HUES6 (cell line): Measurements from ENCODE around the gene ZNF831.

Experiments used
- H3K27ac ChIP-seq: 2 replicates; pipeline ENCODE4 v1.7.0; 2013; ENCODE audit warnings: low read depth, mild to moderate bottlenecking, low read length, inconsistent platforms
- H3K27me3 ChIP-seq: 2 replicates; pipeline ENCODE4 v1.6.1; 2013; ENCODE audit warnings: low read length; ENCODE audit not compliant: control insufficient read depth, insufficient read depth
- H3K36me3 ChIP-seq: 2 replicates; pipeline ENCODE4 v1.6.1; 2013; ENCODE audit warnings: low read length; ENCODE audit not compliant: control insufficient read depth, insufficient read depth
- H3K4me1 ChIP-seq: 2 replicates; pipeline ENCODE4 v1.6.1; 2013; ENCODE audit warnings: low read length; ENCODE audit not compliant: control insufficient read depth, insufficient read depth
- H3K4me3 ChIP-seq: 2 replicates; pipeline ENCODE4 v1.5.1; 2013; ENCODE audit warnings: low read depth, low read length
- H3K9ac ChIP-seq: one replicate; pipeline ENCODE4 v1.6.1; 2013; ENCODE audit warnings: mild to moderate bottlenecking, low read length
- H3K9me3 ChIP-seq: 2 replicates; pipeline ENCODE4 v1.6.1; 2013; ENCODE audit warnings: low read depth, low read length; ENCODE audit not compliant: control insufficient read depth, insufficient read depth

ZNF831 gene

DNA sequence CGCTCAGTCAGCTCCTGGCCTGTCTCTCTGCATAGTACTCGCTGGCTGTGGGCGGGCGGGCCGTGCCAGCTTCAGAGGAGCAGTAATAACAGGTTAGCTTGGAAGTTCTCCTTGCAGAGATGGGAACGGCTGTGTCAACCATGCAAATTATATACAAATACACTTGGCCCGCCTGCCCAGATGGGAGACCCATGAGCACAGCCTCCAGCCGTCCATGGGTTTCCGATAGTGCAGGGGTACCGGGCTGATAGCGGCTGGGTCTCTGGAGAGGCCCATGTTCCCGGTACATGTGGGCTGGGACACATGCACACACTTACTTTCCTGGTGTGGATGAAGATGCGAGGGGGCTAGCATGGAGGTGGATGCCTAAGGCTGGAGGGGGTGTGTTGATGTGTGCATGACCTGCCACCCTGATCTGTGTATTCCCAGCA lies 12.8 kb upstream of the ZNF831 start:
- Histone ChIP-seq H3K4me1 (no peaks in the 10 kb centered on the region), H3K27me3 (peaks cover 7% of the 10 kb centered on the region; the same call in 1 of the 2 replicates), H3K9ac (no peak overlapping the region), H3K27ac (no peak overlapping the region), H3K9me3 (no peaks in the 10 kb centered on the region), H3K36me3 (no peaks in the 10 kb centered on the region), H3K4me3 (no peak overlapping the region)

DNA sequence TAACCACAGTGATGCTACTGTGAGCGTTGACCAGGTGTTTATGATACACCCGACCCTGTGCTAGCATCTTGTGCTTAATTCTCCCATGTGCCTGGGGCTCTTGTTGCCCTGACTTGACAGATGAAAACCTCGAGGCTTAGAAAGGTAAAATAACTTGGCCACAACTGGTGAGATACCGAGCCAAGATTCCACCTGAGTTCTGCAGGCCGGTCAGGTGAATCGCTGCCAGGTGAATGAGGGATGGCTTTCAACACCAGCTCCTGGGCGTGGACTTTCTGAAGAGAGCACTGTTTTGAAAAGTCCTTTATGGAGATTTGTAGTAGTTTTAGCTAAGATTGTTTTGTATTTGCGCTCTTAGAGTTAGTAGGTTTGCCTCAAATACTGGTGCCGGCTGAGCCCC lies 12.2 kb upstream of the ZNF831 start:
- no peaks in the 10 kb centered on the region for H3K36me3 ChIP-seq
- H3K4me3 ChIP-seq: no peak overlapping the region
- no peak overlapping the region for H3K27ac ChIP-seq
- no peaks in the 10 kb centered on the region for H3K9me3 ChIP-seq
- no peaks in the 10 kb centered on the region for H3K4me1 ChIP-seq
- H3K9ac ChIP-seq: no peak overlapping the region
- H3K27me3 ChIP-seq: peaks cover 7% of the 10 kb centered on the region; the same call in 1 of the 2 replicates

DNA sequence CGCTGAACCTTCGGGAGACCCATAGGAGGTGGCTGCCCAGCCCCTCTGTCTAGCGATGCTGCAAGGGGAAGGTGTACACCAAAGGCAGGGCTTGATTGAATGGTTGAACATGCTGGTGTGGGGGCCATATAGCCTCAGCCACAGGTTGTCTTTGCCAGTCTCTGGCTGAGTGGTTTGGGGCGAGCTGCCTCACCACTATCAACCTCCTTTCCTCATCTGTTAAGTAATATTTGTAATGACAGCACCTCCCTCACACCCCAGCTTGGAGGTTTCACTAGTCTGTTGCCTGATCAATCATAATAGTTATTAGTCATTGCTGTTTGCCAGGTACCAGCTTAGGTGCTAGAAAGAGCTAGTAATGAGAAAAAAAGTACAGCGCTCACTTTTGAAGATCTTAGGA lies 11.8 kb upstream of the ZNF831 start:
- no peak overlapping the region for H3K27ac ChIP-seq
- no peaks in the 10 kb centered on the region for H3K4me1 ChIP-seq
- no peak overlapping the region for H3K9ac ChIP-seq
- H3K4me3 ChIP-seq: no peak overlapping the region
- peaks cover 7% of the 10 kb centered on the region; the same call in 1 of the 2 replicates for H3K27me3 ChIP-seq
- H3K9me3 ChIP-seq: no peaks in the 10 kb centered on the region
- H3K36me3 ChIP-seq: no peaks in the 10 kb centered on the region

DNA sequence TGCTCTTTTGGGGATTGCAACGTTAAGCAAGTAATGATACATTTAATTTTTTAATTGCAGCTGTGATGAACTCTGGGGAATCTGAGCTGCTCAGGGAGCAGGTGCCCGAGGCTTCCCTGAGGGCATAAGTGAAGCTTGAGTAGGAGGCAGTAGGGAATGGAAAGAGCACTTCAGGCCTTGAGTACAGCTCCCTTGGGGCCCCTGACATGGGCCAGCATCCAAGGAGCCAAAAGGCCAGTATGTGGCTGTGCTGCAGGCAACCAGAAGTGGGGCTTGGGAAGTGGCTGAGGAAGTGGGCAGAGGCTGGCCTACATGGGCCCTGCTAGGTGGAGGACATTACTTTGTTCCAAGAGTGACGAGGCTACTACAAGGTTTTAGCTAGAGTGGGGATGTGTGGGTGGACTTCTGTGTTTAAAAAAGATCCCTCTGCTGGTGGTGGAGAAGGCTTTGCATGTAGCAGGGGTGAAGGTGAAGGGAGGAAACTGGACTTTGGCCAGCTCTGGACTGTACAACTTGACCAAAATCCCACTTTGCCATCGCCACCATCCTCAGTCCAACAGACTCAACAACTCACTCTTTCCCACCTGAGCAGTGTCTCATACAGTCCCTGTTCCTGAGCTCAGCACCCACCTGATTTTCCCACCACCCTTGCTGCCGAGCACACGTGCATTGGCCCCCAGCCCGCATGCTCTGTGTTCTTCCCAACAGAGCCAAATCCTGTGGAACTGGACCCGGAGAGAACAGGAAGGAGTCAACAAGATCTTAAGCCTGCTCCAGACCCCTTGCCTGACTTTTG lies 10.9 kb upstream of the ZNF831 start:
- Histone ChIP-seq H3K4me3 (no peak overlapping the region), H3K36me3 (no peaks in the 10 kb centered on the region), H3K27ac (no peak overlapping the region), H3K9ac (no peak overlapping the region), H3K4me1 (no peaks in the 10 kb centered on the region), H3K27me3 (peaks cover 7% of the 10 kb centered on the region; the same call in 1 of the 2 replicates), H3K9me3 (no peaks in the 10 kb centered on the region)

DNA sequence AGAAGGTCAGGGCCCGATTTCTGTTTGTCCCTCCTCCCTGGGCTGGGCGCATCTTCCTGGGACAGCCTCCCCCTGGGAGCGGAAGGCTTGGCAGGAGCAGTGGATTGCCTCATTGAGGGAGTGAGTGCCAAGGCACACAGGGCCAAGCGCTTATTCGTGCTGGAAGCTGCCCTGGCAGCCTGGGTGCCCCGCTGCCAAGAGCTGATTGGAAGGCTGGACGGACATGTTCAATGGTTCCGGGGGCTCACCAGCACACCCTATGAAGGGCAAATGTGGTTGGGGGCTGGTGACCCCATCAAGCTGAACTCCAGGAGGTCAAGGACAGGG lies 10.3 kb upstream of the ZNF831 start:
- peaks cover 7% of the 10 kb centered on the region; the same call in 1 of the 2 replicates for H3K27me3 ChIP-seq
- H3K27ac ChIP-seq: no peak overlapping the region
- H3K4me1 ChIP-seq: peaks cover 4% of the 10 kb centered on the region; the same call in 1 of the 2 replicates

DNA sequence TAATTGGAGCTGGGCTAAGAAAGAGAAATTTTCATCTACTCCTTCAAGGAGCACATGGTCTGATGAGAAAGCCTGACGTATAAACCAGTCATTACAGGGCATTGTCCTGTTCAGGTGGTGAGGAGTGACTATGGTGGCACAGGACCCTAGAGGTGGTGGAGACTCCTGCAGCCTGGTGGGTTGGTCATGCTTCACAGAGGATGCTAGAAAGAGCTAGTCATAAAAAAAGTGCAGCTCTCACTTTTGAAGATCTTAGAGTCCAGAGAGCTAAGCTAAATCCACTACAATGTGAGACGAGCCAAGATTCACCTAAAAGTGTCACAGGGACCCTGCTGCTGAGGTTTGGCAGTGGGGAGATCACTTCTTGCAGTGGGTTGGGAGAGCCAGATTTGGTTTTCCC lies 9.8 kb upstream of the ZNF831 start:
- no peaks in the 10 kb centered on the region for H3K9me3 ChIP-seq
- H3K27ac ChIP-seq: no peak overlapping the region
- no peaks in the 10 kb centered on the region for H3K36me3 ChIP-seq
- no peak overlapping the region for H3K4me3 ChIP-seq
- no peak overlapping the region for H3K9ac ChIP-seq
- H3K27me3 ChIP-seq: peaks cover 7% of the 10 kb centered on the region; the same call in 1 of the 2 replicates
- H3K4me1 ChIP-seq: peaks cover 5% of the 10 kb centered on the region; the same call in 1 of the 2 replicates

More for the DNA sequence above, 10.3 kb upstream of the ZNF831 start:
- H3K36me3 ChIP-seq: no peaks in the 10 kb centered on the region
- no peak overlapping the region for H3K9ac ChIP-seq
- H3K9me3 ChIP-seq: no peaks in the 10 kb centered on the region
- H3K4me3 ChIP-seq: no peak overlapping the region

- peaks cover 7% of the 10 kb centered on the region; the same call in 1 of the 2 replicates for H3K27me3 ChIP-seq
- no peak overlapping the region for H3K9ac ChIP-seq
- peaks cover 5% of the 10 kb centered on the region; the same call in 1 of the 2 replicates for H3K4me1 ChIP-seq
Measured at GRCh38 chr20:59154317-59155013, 9.2 kb upstream of the ZNF831 start.

GRCh38 chr20:59157064-59157463 lies 6.6 kb upstream of the ZNF831 start:
- H3K4me1 ChIP-seq: peaks cover 5% of the 10 kb centered on the region; the same call in 1 of the 2 replicates
- H3K27me3 ChIP-seq: peaks cover 7% of the 10 kb centered on the region; the same call in 1 of the 2 replicates
- H3K9ac ChIP-seq: no peak overlapping the region
- H3K27ac ChIP-seq: no peak overlapping the region
- no peak overlapping the region for H3K4me3 ChIP-seq
- H3K36me3 ChIP-seq: no peaks in the 10 kb centered on the region
- H3K9me3 ChIP-seq: no peaks in the 10 kb centered on the region

More at GRCh38 chr20:59154317-59155013, 9.2 kb upstream of the ZNF831 start:
- Histone ChIP-seq H3K4me3 (no peak overlapping the region), H3K27ac (no peak overlapping the region), H3K36me3 (no peaks in the 10 kb centered on the region), H3K9me3 (no peaks in the 10 kb centered on the region)

- no peak overlapping the region for H3K27ac ChIP-seq
- H3K4me3 ChIP-seq: no peak overlapping the region
- no peak overlapping the region for H3K9ac ChIP-seq
- no peaks in the 10 kb centered on the region for H3K36me3 ChIP-seq
- peaks cover 5% of the 10 kb centered on the region; the same call in 1 of the 2 replicates for H3K4me1 ChIP-seq
- H3K9me3 ChIP-seq: no peaks in the 10 kb centered on the region
- peaks cover 7% of the 10 kb centered on the region; the same call in 1 of the 2 replicates for H3K27me3 ChIP-seq
Measured at GRCh38 chr20:59157531-59157930, 6.1 kb upstream of the ZNF831 start.

DNA sequence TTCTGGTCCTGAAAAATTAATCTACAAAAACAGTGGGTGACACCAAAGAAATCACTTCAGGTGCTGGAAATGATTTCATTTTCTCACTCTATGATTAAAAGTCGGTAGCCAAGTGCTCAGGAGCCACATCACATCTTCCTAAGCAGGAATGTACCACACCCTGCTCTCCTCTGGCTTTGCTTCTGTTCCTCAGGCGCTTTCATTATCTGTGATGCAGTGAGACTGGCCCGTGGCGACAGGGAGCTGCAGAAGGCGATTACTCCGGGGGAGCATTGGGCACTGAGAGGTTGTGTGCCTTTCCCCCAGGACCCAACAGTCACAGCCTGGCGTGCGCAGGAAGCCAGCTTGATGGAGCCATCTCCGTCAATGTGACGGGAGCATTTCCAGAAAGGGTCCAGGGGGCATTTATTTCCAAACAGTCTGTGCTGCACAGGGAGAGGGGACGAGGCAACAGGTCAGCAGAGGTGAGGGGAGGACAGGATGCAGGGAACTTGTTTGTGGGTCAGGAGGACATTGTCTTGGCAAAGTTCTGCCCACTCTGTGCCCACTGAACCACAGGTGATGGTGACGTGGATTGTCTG lies 5.6 kb upstream of the ZNF831 start:
- Histone ChIP-seq H3K9me3 (no peaks in the 10 kb centered on the region), H3K9ac (no peak overlapping the region), H3K36me3 (no peaks in the 10 kb centered on the region), H3K27ac (no peak overlapping the region), H3K4me1 (peaks cover 5% of the 10 kb centered on the region; the same call in 1 of the 2 replicates), H3K27me3 (peaks cover 7% of the 10 kb centered on the region; the same call in 1 of the 2 replicates), H3K4me3 (no peak overlapping the region)
